ENCODE data around the gene WIPF2. TPM values are rescaled to one million over a fixed set of nuclear protein-coding genes. Genes with fewer than 3 reads are reported as not detected.

The WIPF2 gene
- total RNA-seq, 1 donor from 2014 or later = 11.2 TPM

DNA sequence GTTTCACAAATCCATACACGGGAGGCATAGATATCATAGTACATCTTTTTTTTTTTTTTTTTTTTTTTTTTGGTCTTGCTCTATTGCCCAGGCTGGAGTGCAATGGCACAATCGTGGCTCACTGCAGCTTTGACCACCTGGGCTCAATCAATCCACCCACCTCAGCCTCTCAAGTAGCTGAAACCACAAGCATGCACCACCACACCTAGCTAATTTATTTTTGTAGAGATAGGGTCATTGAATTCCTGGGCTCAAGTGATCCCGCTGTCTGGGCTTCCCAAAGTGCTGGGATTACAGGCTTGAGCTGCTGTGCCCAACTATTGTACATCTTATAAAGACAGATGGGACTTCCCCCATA, 45.3 kb upstream of the WIPF2 start:
- intact Hi-C loops (cut with DNase I) = no loop called here
- Histone ChIP-seq H3K27me3 (no peaks in the 10 kb centered on the region), H3K36me3 (peaks cover 49 to 64% of the 10 kb centered on the region in 2 donors)

DNA sequence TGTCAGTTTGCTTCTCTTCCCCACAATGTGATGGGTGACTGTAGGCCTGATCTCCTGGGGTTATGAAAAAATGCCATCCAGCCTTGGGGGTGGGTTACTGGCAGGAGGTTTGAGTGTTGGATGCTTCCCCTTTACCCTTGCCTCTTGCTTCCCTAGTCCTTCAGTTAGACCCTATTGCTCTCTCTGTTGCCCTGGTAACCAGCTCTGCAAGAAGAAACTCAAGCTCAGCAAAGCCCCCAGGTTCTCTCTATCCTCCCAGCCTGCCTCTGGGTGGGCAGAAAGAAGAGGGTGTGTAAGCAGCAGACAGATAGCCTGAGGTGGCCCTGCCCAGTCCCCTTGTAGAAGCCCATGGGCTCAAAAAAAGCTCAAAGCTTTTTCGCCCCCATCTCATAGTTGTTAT, 44.6 kb upstream of the WIPF2 start:
- Histone ChIP-seq H3K9me3 (no peaks in the 10 kb centered on the region), H3K27ac (no peak overlapping the region), H3K36me3 (peaks cover 42 to 56% of the 10 kb centered on the region in 2 donors), H3K4me1 (peaks cover 9 to 10% of the 10 kb centered on the region in 2 donors), H3K4me3 (no peak overlapping the region), H3K27me3 (no peaks in the 10 kb centered on the region)
- no peak for DNase-seq (ENCODE audit: low spot score in 2 of 2)
- TF ChIP-seq, protein P1, sequence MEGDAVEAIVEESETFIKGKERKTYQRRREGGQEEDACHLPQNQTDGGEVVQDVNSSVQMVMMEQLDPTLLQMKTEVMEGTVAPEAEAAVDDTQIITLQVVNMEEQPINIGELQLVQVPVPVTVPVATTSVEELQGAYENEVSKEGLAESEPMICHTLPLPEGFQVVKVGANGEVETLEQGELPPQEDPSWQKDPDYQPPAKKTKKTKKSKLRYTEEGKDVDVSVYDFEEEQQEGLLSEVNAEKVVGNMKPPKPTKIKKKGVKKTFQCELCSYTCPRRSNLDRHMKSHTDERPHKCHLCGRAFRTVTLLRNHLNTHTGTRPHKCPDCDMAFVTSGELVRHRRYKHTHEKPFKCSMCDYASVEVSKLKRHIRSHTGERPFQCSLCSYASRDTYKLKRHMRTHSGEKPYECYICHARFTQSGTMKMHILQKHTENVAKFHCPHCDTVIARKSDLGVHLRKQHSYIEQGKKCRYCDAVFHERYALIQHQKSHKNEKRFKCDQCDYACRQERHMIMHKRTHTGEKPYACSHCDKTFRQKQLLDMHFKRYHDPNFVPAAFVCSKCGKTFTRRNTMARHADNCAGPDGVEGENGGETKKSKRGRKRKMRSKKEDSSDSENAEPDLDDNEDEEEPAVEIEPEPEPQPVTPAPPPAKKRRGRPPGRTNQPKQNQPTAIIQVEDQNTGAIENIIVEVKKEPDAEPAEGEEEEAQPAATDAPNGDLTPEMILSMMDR (IDR thresholded peaks at IDR 0.05) = no peak
- intact Hi-C loops (cut with DNase I) = no loop called here

More for the DNA sequence above, 45.3 kb upstream of the WIPF2 start:
- Histone ChIP-seq H3K9me3 (no peaks in the 10 kb centered on the region), H3K4me3 (no peak overlapping the region), H3K4me1 (peaks cover 9 to 10% of the 10 kb centered on the region in 2 donors), H3K27ac (no peak overlapping the region)
- no peak for DNase-seq (ENCODE audit: low spot score in 2 of 2)
- TF ChIP-seq, protein P1 (IDR thresholded peaks at IDR 0.05) = no peak

DNA sequence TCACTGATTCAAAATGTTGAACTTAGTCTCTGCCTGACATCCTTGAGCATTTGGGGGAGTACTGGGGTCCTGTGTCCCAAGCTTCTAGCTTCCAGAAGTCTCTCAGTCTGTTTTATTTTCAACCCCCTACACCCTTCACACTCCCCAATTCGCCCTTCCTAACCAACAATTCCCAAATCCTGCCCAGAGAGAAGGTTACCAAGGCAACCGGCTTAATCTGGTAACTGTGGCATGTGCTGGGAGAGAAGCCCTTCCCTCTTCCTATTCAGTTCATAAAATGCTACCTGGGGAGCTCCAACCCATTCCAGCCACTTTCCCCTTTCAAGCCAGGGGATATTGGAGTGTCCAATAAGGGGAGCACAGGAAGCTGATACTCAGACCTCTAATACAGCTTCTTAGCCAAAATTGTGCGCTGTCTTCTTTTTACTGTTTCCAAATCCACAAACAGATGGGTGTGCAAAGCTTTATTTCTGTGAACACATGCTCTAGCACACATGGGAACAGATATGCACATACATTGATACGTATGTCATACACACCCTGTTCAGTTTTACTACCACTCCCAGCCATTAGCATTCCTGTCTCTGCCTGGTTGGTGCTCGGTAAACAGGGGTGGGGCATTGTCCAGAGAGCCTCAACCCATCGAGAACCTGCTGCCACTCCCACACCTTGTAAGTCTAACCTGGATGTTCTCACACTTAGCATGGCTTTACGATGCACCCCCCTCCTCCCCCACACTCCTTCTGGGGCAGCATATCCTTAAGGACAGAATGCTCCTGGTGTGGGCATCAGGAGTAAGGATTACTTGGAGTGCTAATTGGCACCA, 43.0 kb upstream of the WIPF2 start:
- Histone ChIP-seq H3K36me3 (peaks cover 25 to 40% of the 10 kb centered on the region in 2 donors), H3K27me3 (no peaks in the 10 kb centered on the region), H3K4me1 (peaks cover 9 to 10% of the 10 kb centered on the region in 2 donors), H3K27ac (no peak overlapping the region), H3K4me3 (no peak overlapping the region), H3K9me3 (no peaks in the 10 kb centered on the region)
- intact Hi-C loops (cut with DNase I) = no loop called here
- TF ChIP-seq, protein P1 (IDR thresholded peaks at IDR 0.05) = no peak
- no peak for DNase-seq (ENCODE audit: low spot score in 2 of 2)

DNA sequence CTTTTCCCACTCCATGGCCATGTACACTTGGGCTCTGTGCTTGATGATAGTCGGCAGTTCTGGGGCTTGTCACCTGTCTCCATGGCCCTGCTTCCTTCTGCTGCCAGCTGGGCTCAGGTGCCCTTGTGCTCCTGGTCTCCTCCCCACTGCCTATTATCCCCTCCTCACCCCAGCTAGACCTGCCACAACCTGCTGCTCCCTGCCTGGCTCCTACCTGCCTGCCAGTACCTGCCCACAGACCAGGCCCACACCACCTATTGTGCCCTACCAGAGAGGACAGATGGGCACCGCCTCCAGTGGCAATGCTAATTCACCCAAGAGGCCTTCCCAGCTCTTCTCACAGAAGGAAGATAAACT, 42.4 kb upstream of the WIPF2 start:
- no peak for DNase-seq (ENCODE audit: low spot score in 2 of 2)
- TF ChIP-seq, protein P1 (IDR thresholded peaks at IDR 0.05) = no peak
- Histone ChIP-seq H3K27ac (no peak overlapping the region), H3K4me1 (peaks cover 9 to 10% of the 10 kb centered on the region in 2 donors), H3K4me3 (peak overlapping the region in 1 of 2 donors; percentile 72), H3K9me3 (no peaks in the 10 kb centered on the region), H3K36me3 (peaks cover 19 to 39% of the 10 kb centered on the region in 2 donors), H3K27me3 (no peaks in the 10 kb centered on the region)
- intact Hi-C loops (cut with DNase I) = no loop called here

DNA sequence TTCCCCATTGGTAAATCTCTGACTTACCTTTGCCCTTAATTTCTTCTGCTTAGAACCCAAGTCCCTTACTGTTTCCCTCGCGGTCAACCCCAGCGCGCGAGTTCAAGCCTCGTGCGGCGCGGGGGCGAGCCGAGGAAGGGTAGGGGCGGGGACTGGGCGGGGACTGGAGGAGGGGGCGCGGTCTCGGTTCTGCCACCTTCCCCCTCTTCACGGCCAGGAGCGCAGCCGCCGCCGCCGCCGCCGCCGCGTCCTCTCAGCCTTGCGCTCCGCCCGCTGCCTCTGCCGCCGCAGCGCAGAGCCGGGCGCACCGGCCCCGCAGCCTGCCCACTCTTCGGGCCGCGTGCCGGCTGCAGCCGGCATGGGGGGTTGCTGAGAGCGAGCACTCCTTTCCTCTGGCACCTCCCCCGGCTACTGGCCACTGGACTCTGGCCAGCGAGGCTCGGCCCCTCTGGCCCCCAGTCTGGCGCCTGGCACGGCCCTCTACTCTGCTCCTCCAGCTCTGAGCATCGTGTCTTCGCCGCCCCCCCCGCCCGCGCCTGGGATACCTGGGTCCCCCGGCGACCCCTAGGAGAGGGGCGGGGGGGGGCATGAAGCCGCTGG, 41.7 kb upstream of the WIPF2 start, which contains the start of gene RAPGEFL1:
TSS of gene RAPGEFL1 (plus strand) at position 196 of the 600 bp plus-strand sequence. CDS start at position 588, 392 bp downstream.
- Histone ChIP-seq H3K4me3 (peak within 1 kb of the TSS; percentile 47 to 72), H3K36me3 (peaks cover 13 to 32% of the 10 kb centered on the region in 2 donors), H3K27me3 (no peaks in the 10 kb centered on the region), H3K9me3 (no peaks in the 10 kb centered on the region), H3K27ac (peak within 1 kb of the TSS in 1 of 2 donors; percentile 30), H3K4me1 (peaks cover 9 to 10% of the 10 kb centered on the region in 2 donors)
- TF ChIP-seq, protein P1 (IDR thresholded peaks at IDR 0.05) = no peak
- DNase-seq (ENCODE audit: low spot score in 2 of 2) = peak in 1 of 2 donors; percentile 80
- intact Hi-C loops (cut with DNase I) = no loop called here

All from ascending aorta (tissue), 2 donors.